Sigmoid colon (tissue), 7 donors: ENCODE data around the gene CADM4. TPM values are rescaled to one million over a fixed set of nuclear protein-coding genes. Genes with fewer than 3 reads are reported as not detected.

Source experiments
- DNase-seq: peaks from one replicate; pipeline ENCODE4 v3.0.0-alpha.2; 2019
- H3K27ac ChIP-seq, 4 donors: fragments of 200-600 bp; sonication (generic); one replicate each; pipeline ENCODE4 v1.5.1; 2016 to 2019; ENCODE audit warnings: mild to moderate bottlenecking in 1 of 4
- H3K27me3 ChIP-seq, 3 donors: fragments of 200-600 bp; sonication (generic); one replicate each; pipeline ENCODE4 v1.5.1; 2019; ENCODE audit warnings: mild to moderate bottlenecking in 1 of 3
- H3K36me3 ChIP-seq, 4 donors: fragments of 200-600 bp; sonication (generic); one replicate each; pipeline ENCODE4 v1.5.1; 2016 to 2019
- H3K4me1 ChIP-seq, 4 donors: fragments of 200-600 bp; sonication (generic); one replicate each; pipeline ENCODE4 v1.5.1; 2017 to 2019
- H3K4me3 ChIP-seq, 4 donors: fragments of 200-600 bp; sonication (generic); one replicate each; pipeline ENCODE4 v1.5.1; 2017 to 2019; ENCODE audit warnings: mild to moderate bottlenecking in 2 of 4, moderate library complexity in 1 of 4
- H3K9me3 ChIP-seq, 4 donors: fragments of 200-600 bp in 3 of 4; sonication (generic) in 3 of 4; one replicate each; pipeline versions ENCODE4 v1.5.1 to v1.6.1; 2013 to 2019
- CTCF ChIP-seq, 4 experiments: fragments of 450-650 bp in 3 of 4; fragments of 200-600 bp in 1 of 4; IDR thresholded peaks; one replicate each; pipeline ENCODE4 v1.5.1; 2016 to 2019; ENCODE audit warnings: antibody characterized with exemption in 4 of 4, mild to moderate bottlenecking in 3 of 4, moderate library complexity in 2 of 4
- EP300 ChIP-seq, 4 donors: sonication (generic); formaldehyde crosslinking; IDR thresholded peaks; one replicate each; pipeline ENCODE4 v1.6.1; 2017; ENCODE audit warnings: antibody characterized with exemption in 4 of 4
- POLR2A ChIP-seq, 2 donors: fragments of 450-650 bp; IDR thresholded peaks; one replicate each; pipeline ENCODE4 v1.6.1; 2016; ENCODE audit warnings: antibody characterized with exemption in 2 of 2, mild to moderate bottlenecking in 2 of 2, moderate library complexity in 2 of 2
- POLR2AphosphoS5 ChIP-seq, 4 donors: sonication (generic); formaldehyde crosslinking; IDR thresholded peaks; one replicate each; pipeline ENCODE4 v1.6.1; 2017; ENCODE audit warnings: antibody characterized with exemption in 4 of 4
- WGBS, 2 donors: extraction: QIAGEN DNeasy Blood & Tissue Kit; methylation state at CpG; one replicate each; pipeline ENCODE4 v1.1.7; 2013; 5-methylcytosine and 5-hydroxymethylcytosine counted together
- intact Hi-C: fragments of 100-400 bp; cut with DNase I; formaldehyde crosslinking; loops from one replicate; pipeline ENCODE4 v1.15.1; 2023
- polyA plus RNA-seq, 3 donors: library from polyadenylated mRNA; stranded (reverse); fragments of 200-250 nt; gene quantifications; one replicate each; pipeline ENCODE4 v1.2.3, GENCODE V29; 2013
- total RNA-seq, 4 donors: library from RNA; depleted of rRNA; stranded (reverse); fragments of >200 nt; gene quantifications; one replicate each; pipeline ENCODE4 v1.1.0, GENCODE V29; 2016
- donor health status: healthy with polysubstance abuse.
- donor health status: Bipolar disorder and iron deficiency.
- donor health status: healthy.

The CADM4 gene
- total and polyA plus RNA-seq, 7 donors, result 0.92 to 21.7 (median 16.4) TPM

- no peaks in the 10 kb centered on the region for H3K27me3 ChIP-seq
- WGBS, 2 donors, result 55 to 74% methylated on average over 17 of the region's 17 CpGs
- TF ChIP-seq POLR2A (IDR thresholded peaks at IDR 0.05) (no peak), EP300 (IDR thresholded peaks at IDR 0.05) (no peak), POLR2AphosphoS5 (IDR thresholded peaks at IDR 0.05) (no peak), CTCF (IDR thresholded peaks at IDR 0.05) (no peak)
These were observed 12.8 kb downstream of the CADM4 start for GRCh38 chr19:43626838-43627237.

GRCh38 chr19:43625918-43626579, 13.6 kb downstream of the CADM4 start:
- H3K4me1 ChIP-seq, result no peaks in the 10 kb centered on the region
- H3K9me3 ChIP-seq, result no peaks in the 10 kb centered on the region
- no peak overlapping the region for H3K27ac ChIP-seq
- intact Hi-C loops, result no loop called here
- no peak for DNase-seq
- WGBS, 2 donors, result 68 to 72% methylated on average over 32 of the region's 32 CpGs
- no peaks in the 10 kb centered on the region for H3K27me3 ChIP-seq
- no peak overlapping the region for H3K4me3 ChIP-seq
- no peak for TF ChIP-seq EP300 (IDR thresholded peaks at IDR 0.05)
- no peak for TF ChIP-seq POLR2AphosphoS5 (IDR thresholded peaks at IDR 0.05)
- no peak for TF ChIP-seq POLR2A (IDR thresholded peaks at IDR 0.05)
- no peak for TF ChIP-seq CTCF (IDR thresholded peaks at IDR 0.05)
- peaks cover 0 to 14% (median 0%) of the 10 kb centered on the region in 4 donors for H3K36me3 ChIP-seq

More at GRCh38 chr19:43626838-43627237, 12.8 kb downstream of the CADM4 start:
- Histone ChIP-seq H3K27ac (no peak overlapping the region), H3K36me3 (peaks cover 0 to 14% (median 0%) of the 10 kb centered on the region in 4 donors), H3K4me3 (no peak overlapping the region), H3K9me3 (no peaks in the 10 kb centered on the region), H3K4me1 (no peaks in the 10 kb centered on the region)
- intact Hi-C loops, result no loop called here
- DNase-seq, result no peak

- no peak for DNase-seq
- 13 to 29% methylated on average over 30 of the region's 30 CpGs for WGBS, 2 donors
- intact Hi-C loops, result no loop called here
These were observed 14.7 kb downstream of the CADM4 start for GRCh38 chr19:43624933-43625332.

GRCh38 chr19:43623889-43624670, 15.6 kb downstream of the CADM4 start:
- no peak for TF ChIP-seq POLR2A (IDR thresholded peaks at IDR 0.05)
- 84 to 90% methylated on average over 35 of the region's 35 CpGs for WGBS, 2 donors
- intact Hi-C loops, result no loop called here

More at GRCh38 chr19:43624933-43625332, 14.7 kb downstream of the CADM4 start:
- Histone ChIP-seq H3K4me1 (peaks cover 0 to 9% (median 9%) of the 10 kb centered on the region in 4 donors), H3K27ac (no peak overlapping the region), H3K9me3 (no peaks in the 10 kb centered on the region), H3K4me3 (no peak overlapping the region), H3K36me3 (peaks cover 0 to 14% (median 0%) of the 10 kb centered on the region in 4 donors), H3K27me3 (no peaks in the 10 kb centered on the region)
- TF ChIP-seq CTCF (IDR thresholded peaks at IDR 0.05) (no peak), POLR2A (IDR thresholded peaks at IDR 0.05) (no peak), POLR2AphosphoS5 (IDR thresholded peaks at IDR 0.05) (no peak), EP300 (IDR thresholded peaks at IDR 0.05) (no peak)

GRCh38 chr19:43622956-43623355, 16.7 kb downstream of the CADM4 start:
- intact Hi-C loops, result no loop called here
- Histone ChIP-seq H3K4me3 (no peak overlapping the region), H3K27me3 (no peaks in the 10 kb centered on the region), H3K4me1 (peaks cover 0 to 23% (median 15%) of the 10 kb centered on the region in 4 donors), H3K36me3 (peaks cover 0 to 14% (median 0%) of the 10 kb centered on the region in 4 donors), H3K9me3 (no peaks in the 10 kb centered on the region), H3K27ac (no peak overlapping the region)
- TF ChIP-seq POLR2AphosphoS5 (IDR thresholded peaks at IDR 0.05), result no peak
- no peak for TF ChIP-seq POLR2A (IDR thresholded peaks at IDR 0.05)
- TF ChIP-seq CTCF (IDR thresholded peaks at IDR 0.05), result no peak
- no peak for TF ChIP-seq EP300 (IDR thresholded peaks at IDR 0.05)
- 84 to 95% methylated on average over 1 of the region's 1 CpG for WGBS, 2 donors
- no peak for DNase-seq

More at GRCh38 chr19:43623889-43624670, 15.6 kb downstream of the CADM4 start:
- H3K27ac ChIP-seq, result no peak overlapping the region
- no peaks in the 10 kb centered on the region for H3K27me3 ChIP-seq
- H3K36me3 ChIP-seq, result peaks cover 0 to 14% (median 0%) of the 10 kb centered on the region in 4 donors
- no peaks in the 10 kb centered on the region for H3K9me3 ChIP-seq
- no peak overlapping the region for H3K4me3 ChIP-seq
- peaks cover 0 to 12% (median 9%) of the 10 kb centered on the region in 4 donors for H3K4me1 ChIP-seq
- no peak for DNase-seq
